HepG2 (cell line): ENCODE data around the gene DBNDD2. TPM values are rescaled to one million over a fixed set of nuclear protein-coding genes. Genes with fewer than 3 reads are reported as not detected.

Experiments
- CENPT ChIP-seq: sonication (generic); formaldehyde crosslinking; IDR thresholded peaks from 2 replicates; pipeline ENCODE4 v1.8.0; 2022; ENCODE audit warnings: low read depth, mild to moderate bottlenecking, moderate library complexity, missing genetic modification reagents
- CHD4 ChIP-seq: fragments of 200-600 bp; sonication (generic); IDR thresholded peaks from 2 replicates; pipeline ENCODE4 v1.7.0; 2017; ENCODE audit warnings: mild to moderate bottlenecking, low read length, borderline replicate concordance
- DMAP1 ChIP-seq: IDR thresholded peaks from 2 replicates; pipeline ENCODE4 v1.6.1; 2016
- DNMT3B ChIP-seq: conservative IDR thresholded peaks from 2 replicates; pipeline ENCODE4 v1.6.1; 2016; ENCODE audit warnings: missing biosample characterization, control low read depth
- ELF1 ChIP-seq: sonication (generic); formaldehyde crosslinking; IDR thresholded peaks from 2 replicates; pipeline ENCODE4 v1.4.0; 2020; ENCODE audit warnings: missing genetic modification reagents
- FOXA3 ChIP-seq: IDR thresholded peaks from 2 replicates; pipeline ENCODE4 v1.6.1; 2016; ENCODE audit warnings: missing genetic modification reagents, missing compliant biosample characterization
- IKZF4 ChIP-seq: sonication (generic); formaldehyde crosslinking; IDR thresholded peaks from 2 replicates; pipeline ENCODE4 v1.5.1; 2020; ENCODE audit warnings: borderline replicate concordance, mild to moderate bottlenecking, low read depth, missing genetic modification reagents; ENCODE audit errors: not compliant biosample characterization
- MEIS2 ChIP-seq: sonication (generic); formaldehyde crosslinking; IDR thresholded peaks from 2 replicates; pipeline ENCODE4 v1.9.0; 2021; ENCODE audit warnings: mild to moderate bottlenecking, missing genetic modification reagents
- NKX3-1 ChIP-seq: sonication (generic); formaldehyde crosslinking; IDR thresholded peaks from 2 replicates; pipeline ENCODE4 v1.5.0; 2020; ENCODE audit warnings: missing genetic modification reagents
- PCBP1 ChIP-seq: fragments of 200-400 bp; formaldehyde crosslinking; IDR thresholded peaks from 2 replicates; pipeline ENCODE4 v1.6.1; 2017; ENCODE audit warnings: mild to moderate bottlenecking, low read depth, low read length, borderline replicate concordance
- SOX13 ChIP-seq, 3 experiments: fragments of 450-650 bp in 1 of 3; sonication (generic) in 1 of 3; formaldehyde crosslinking in 1 of 3; IDR thresholded peaks in 2 of 3; conservative IDR thresholded peaks in 1 of 3; 2 replicates each; pipeline versions ENCODE4 v1.5.0 to v1.6.1; 2016 to 2020; ENCODE audit warnings: antibody characterized with exemption in 1 of 3, mild to moderate bottlenecking in 1 of 3, missing compliant biosample characterization in 1 of 3, missing genetic modification reagents in 1 of 3, moderate library complexity in 1 of 3
- YEATS2 ChIP-seq: sonication (generic); formaldehyde crosslinking; IDR thresholded peaks from 2 replicates; pipeline ENCODE4 v1.4.0; 2020; ENCODE audit warnings: missing genetic modification reagents, borderline replicate concordance
- ZFP36L2 ChIP-seq: sonication (generic); formaldehyde crosslinking; IDR thresholded peaks from 2 replicates; pipeline ENCODE4 v1.4.0; 2020; ENCODE audit warnings: missing genetic modification reagents
- ZFX ChIP-seq: sonication (generic); formaldehyde crosslinking; IDR thresholded peaks from 2 replicates; pipeline ENCODE4 v1.4.0; 2020; ENCODE audit warnings: mild to moderate bottlenecking, low read depth, missing genetic modification reagents, moderate library complexity
- ZNF446 ChIP-seq: sonication (generic); formaldehyde crosslinking; IDR thresholded peaks from 2 replicates; pipeline ENCODE4 v1.5.0; 2020; ENCODE audit warnings: mild to moderate bottlenecking, missing genetic modification reagents
- ZNF556 ChIP-seq: sonication (generic); formaldehyde crosslinking; IDR thresholded peaks from 2 replicates; pipeline ENCODE4 v1.4.0; 2020; ENCODE audit warnings: mild to moderate bottlenecking, missing genetic modification reagents, borderline replicate concordance
- ZNF674 ChIP-seq: sonication (generic); formaldehyde crosslinking; IDR thresholded peaks from 2 replicates; pipeline ENCODE4 v1.5.0; 2020; ENCODE audit warnings: low read depth, mild to moderate bottlenecking, missing genetic modification reagents
- ZNF878 ChIP-seq: sonication (generic); formaldehyde crosslinking; IDR thresholded peaks from 2 replicates; pipeline ENCODE4 v1.8.1; 2023; ENCODE audit warnings: mild to moderate bottlenecking, missing genetic modification reagents, moderate library complexity
- ZSCAN20 ChIP-seq: sonication (generic); formaldehyde crosslinking; IDR thresholded peaks from 2 replicates; pipeline ENCODE4 v1.4.0; 2020; ENCODE audit warnings: missing genetic modification reagents, mild to moderate bottlenecking, borderline replicate concordance
- ZSCAN30 ChIP-seq: sonication (generic); formaldehyde crosslinking; IDR thresholded peaks from 2 replicates; pipeline ENCODE4 v1.5.0; 2020; ENCODE audit warnings: mild to moderate bottlenecking, missing genetic modification reagents
- polyA plus RNA-seq, 8 experiments: library from polyadenylated mRNA; depleted of rRNA in 3 of 8; stranded (reverse) in 7 of 8; unstranded in 1 of 8; fragments of >200 nt; fragmentation: Illumina TruSeq in 4 of 8; extraction: Trizol in 4 of 8; gene quantifications; 2 replicates each; pipeline versions ENCODE4 v1.2.1 to v1.2.3, GENCODE V29; 2011 to 2016; ENCODE audit warnings: low read depth in 4 of 8, missing spikeins in 1 of 8, mixed read lengths in 1 of 8; ENCODE audit not compliant: insufficient read depth in 1 of 8
- total RNA-seq, 5 experiments: library from RNA; depleted of rRNA; stranded (reverse); fragments of >200 nt; fragmentation: Illumina TruSeq; extraction: Trizol; gene quantifications; 2 replicates each; pipeline ENCODE4 v1.2.3, GENCODE V29; 2016; ENCODE audit warnings: low read depth in 1 of 5
- TF ChIP-seq, protein P1 (sequence below): IDR thresholded peaks from 2 replicates; pipeline ENCODE4 v1.6.1; 2012; ENCODE audit warnings: low read depth, low read length, improper control_type of control experiment
- TF ChIP-seq, protein P2 (sequence below): sonication (generic); formaldehyde crosslinking; IDR thresholded peaks from 2 replicates; pipeline ENCODE4 v1.4.0; 2020; ENCODE audit warnings: missing genetic modification reagents, mild to moderate bottlenecking, borderline replicate concordance
- TF ChIP-seq, protein P3 (sequence below): sonication (generic); formaldehyde crosslinking; conservative IDR thresholded peaks from 2 replicates; pipeline ENCODE4 v1.4.0; 2020; ENCODE audit warnings: missing genetic modification reagents
- TF ChIP-seq, protein P4 (sequence below): sonication (generic); formaldehyde crosslinking; IDR thresholded peaks from 2 replicates; pipeline ENCODE4 v1.8.1; 2023; ENCODE audit warnings: mild to moderate bottlenecking, missing genetic modification reagents

Gene DBNDD2
- total and polyA plus RNA-seq, 2 of the 13 experiments (the other 11 are each of a cell fraction or from before 2014, with no cell fraction given) = 16.7 to 47.6 TPM

DNA sequence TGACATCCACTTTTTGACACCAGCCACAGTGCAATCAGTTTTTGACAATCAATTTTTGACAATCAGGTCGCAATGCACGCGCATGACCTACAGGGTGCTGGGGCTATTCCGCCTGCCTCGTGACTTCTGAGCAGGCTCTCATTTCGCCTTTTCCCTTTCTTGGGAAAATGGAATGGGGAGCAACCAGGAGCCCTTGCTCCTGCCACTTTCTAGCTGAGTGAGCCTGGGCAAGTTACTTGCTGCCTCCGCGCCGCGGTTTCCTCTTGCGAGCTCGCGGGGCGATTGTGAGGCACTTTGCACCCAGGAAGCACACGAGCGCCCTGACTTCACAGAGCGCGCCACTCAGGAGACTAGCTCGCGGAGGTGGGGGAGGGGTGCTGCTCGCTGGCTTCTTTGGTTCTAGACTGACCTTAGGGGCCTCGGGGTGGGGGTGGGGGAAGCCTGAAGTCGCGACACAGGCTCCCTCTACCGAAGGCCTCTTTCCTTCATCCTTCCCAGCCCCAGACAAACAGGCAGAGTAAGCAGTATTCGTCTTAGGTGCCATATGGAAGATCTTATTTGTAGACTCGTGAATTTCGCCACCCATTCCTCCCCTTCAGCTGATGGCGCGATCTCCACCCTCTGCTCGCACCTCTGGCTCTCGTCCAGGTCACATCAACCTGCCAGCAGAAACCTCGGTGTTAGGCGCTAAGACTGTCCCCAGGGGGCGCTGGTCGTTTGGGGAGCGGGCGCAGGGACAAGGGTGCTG is 34.6 kb upstream of the DBNDD2 start (continued):
- TF ChIP-seq, protein P1, sequence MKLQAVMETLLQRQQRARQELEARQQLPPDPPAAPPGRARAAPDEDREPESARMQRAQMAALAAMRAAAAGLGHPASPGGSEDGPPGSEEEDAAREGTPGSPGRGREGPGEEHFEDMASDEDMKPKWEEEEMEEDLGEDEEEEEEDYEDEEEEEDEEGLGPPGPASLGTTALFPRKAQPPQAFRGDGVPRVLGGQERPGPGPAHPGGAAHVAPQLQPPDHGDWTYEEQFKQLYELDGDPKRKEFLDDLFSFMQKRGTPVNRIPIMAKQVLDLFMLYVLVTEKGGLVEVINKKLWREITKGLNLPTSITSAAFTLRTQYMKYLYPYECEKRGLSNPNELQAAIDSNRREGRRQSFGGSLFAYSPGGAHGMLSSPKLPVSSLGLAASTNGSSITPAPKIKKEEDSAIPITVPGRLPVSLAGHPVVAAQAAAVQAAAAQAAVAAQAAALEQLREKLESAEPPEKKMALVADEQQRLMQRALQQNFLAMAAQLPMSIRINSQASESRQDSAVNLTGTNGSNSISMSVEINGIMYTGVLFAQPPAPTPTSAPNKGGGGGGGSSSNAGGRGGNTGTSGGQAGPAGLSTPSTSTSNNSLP = no peak
- TF ChIP-seq, protein P2, sequence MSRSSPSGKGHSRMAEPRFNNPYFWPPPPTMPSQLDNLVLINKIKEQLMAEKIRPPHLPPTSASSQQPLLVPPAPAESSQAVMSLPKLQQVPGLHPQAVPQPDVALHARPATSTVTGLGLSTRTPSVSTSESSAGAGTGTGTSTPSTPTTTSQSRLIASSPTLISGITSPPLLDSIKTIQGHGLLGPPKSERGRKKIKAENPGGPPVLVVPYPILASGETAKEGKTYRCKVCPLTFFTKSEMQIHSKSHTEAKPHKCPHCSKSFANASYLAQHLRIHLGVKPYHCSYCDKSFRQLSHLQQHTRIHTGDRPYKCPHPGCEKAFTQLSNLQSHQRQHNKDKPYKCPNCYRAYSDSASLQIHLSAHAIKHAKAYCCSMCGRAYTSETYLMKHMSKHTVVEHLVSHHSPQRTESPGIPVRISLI (CRISPR knock-in tag) = no peak
- no peak for TF ChIP-seq PCBP1
- no peak for TF ChIP-seq CENPT (CRISPR knock-in tag)
- peak; percentile 80 for TF ChIP-seq MEIS2 (CRISPR knock-in tag)
- peak; percentile 54; the same call in 1 of the 2 replicates for TF ChIP-seq YEATS2 (CRISPR knock-in tag)
- TF ChIP-seq ZNF446 (CRISPR knock-in tag) = no peak
- TF ChIP-seq ZNF674 (CRISPR knock-in tag) = no peak
- TF ChIP-seq FOXA3 (CRISPR knock-in tag) = peak; percentile 40; the same call in 1 of the 2 replicates
- peak; percentile 41; the same call in 1 of the 2 replicates for TF ChIP-seq ELF1 (CRISPR knock-in tag)
- no peak for TF ChIP-seq NKX3-1 (CRISPR knock-in tag)
- TF ChIP-seq ZNF556 = no peak
- 0 out of 2 replicates have a peak, but pooled peaks have one; percentile 18 for TF ChIP-seq ZFX (CRISPR knock-in tag)
- TF ChIP-seq DMAP1 (CRISPR knock-in tag) = no peak
- TF ChIP-seq, protein P3, sequence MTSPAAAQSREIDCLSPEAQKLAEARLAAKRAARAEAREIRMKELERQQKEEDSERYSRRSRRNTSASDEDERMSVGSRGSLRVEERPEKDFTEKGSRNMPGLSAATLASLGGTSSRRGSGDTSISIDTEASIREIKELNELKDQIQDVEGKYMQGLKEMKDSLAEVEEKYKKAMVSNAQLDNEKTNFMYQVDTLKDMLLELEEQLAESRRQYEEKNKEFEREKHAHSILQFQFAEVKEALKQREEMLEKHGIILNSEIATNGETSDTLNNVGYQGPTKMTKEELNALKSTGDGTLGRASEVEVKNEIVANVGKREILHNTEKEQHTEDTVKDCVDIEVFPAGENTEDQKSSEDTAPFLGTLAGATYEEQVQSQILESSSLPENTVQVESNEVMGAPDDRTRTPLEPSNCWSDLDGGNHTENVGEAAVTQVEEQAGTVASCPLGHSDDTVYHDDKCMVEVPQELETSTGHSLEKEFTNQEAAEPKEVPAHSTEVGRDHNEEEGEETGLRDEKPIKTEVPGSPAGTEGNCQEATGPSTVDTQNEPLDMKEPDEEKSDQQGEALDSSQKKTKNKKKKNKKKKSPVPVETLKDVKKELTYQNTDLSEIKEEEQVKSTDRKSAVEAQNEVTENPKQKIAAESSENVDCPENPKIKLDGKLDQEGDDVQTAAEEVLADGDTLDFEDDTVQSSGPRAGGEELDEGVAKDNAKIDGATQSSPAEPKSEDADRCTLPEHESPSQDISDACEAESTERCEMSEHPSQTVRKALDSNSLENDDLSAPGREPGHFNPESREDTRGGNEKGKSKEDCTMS (CRISPR knock-in tag) = no peak
- TF ChIP-seq ZSCAN30 (CRISPR knock-in tag) = no peak
- no peak for TF ChIP-seq IKZF4 (CRISPR knock-in tag)
- TF ChIP-seq ZFP36L2 = no peak
- no peak for TF ChIP-seq SOX13 (IDR thresholded peaks at IDR 0.05)
- TF ChIP-seq SOX13 (CRISPR knock-in tag; conservative IDR thresholded peaks at IDR 0.05 in 1 of 2, IDR thresholded peaks at IDR 0.05 in 1 of 2) = no peak
- TF ChIP-seq CHD4 = no peak
- no peak for TF ChIP-seq ZNF878 (CRISPR knock-in tag)
- TF ChIP-seq DNMT3B (CRISPR knock-in tag) = no peak
- no peak for TF ChIP-seq ZSCAN20 (CRISPR knock-in tag)
- TF ChIP-seq, protein P4, sequence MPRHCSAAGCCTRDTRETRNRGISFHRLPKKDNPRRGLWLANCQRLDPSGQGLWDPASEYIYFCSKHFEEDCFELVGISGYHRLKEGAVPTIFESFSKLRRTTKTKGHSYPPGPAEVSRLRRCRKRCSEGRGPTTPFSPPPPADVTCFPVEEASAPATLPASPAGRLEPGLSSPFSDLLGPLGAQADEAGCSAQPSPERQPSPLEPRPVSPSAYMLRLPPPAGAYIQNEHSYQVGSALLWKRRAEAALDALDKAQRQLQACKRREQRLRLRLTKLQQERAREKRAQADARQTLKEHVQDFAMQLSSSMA = no peak
